Mesothelial cell of epicardium (in vitro differentiated cells): ENCODE measurements around the gene NXT1. TPM values are rescaled to one million over a fixed set of nuclear protein-coding genes. Genes with fewer than 3 reads are reported as not detected.

Source experiments
- DNase-seq, 2 experiments: peaks; one replicate each; pipeline ENCODE4 v3.0.0; 2021; ENCODE audit warnings: low spot score in 2 of 2; ENCODE audit not compliant: unreplicated experiment in 2 of 2
- H3K27ac Mint-ChIP-seq: 2 replicates; pipeline ENCODE4 v1.8.0; 2021; ENCODE audit warnings: mixed read lengths
- H3K27me3 Mint-ChIP-seq: 2 replicates; pipeline ENCODE4 v1.8.0; 2021; ENCODE audit warnings: low read depth, mixed read lengths
- H3K36me3 Mint-ChIP-seq: 2 replicates; pipeline ENCODE4 v1.8.0; 2021; ENCODE audit warnings: mixed read lengths
- H3K4me1 Mint-ChIP-seq: 2 replicates; pipeline ENCODE4 v1.8.0; 2021; ENCODE audit warnings: mixed read lengths
- H3K4me3 Mint-ChIP-seq: 2 replicates; pipeline ENCODE4 v1.8.0; 2021; ENCODE audit warnings: mild to moderate bottlenecking, moderate library complexity, mixed read lengths
- H3K9me3 Mint-ChIP-seq: 2 replicates; pipeline ENCODE4 v1.8.0; 2021; ENCODE audit warnings: mixed read lengths
- total RNA-seq: library from RNA; stranded (reverse); gene quantifications from 3 replicates; pipeline ENCODE4 v1.2.1, GENCODE V29; 2021
- TF ChIP-seq, protein P1 (sequence below): fragments of 200-600 bp; sonication (generic); IDR thresholded peaks from one replicate; pipeline ENCODE4 v1.5.0; 2021; ENCODE audit warnings: antibody characterized with exemption; ENCODE audit not compliant: unreplicated experiment

Gene NXT1
- total RNA-seq, 1 donor from 2014 or later = 24.8 TPM

- Mint-ChIP-seq H3K9me3 (no peaks in the 10 kb centered on the region), H3K4me1 (no peaks in the 10 kb centered on the region), H3K27me3 (peaks cover 7% of the 10 kb centered on the region), H3K4me3 (no peak overlapping the region), H3K36me3 (no peaks in the 10 kb centered on the region), H3K27ac (no peak overlapping the region)
- TF ChIP-seq, protein P1, sequence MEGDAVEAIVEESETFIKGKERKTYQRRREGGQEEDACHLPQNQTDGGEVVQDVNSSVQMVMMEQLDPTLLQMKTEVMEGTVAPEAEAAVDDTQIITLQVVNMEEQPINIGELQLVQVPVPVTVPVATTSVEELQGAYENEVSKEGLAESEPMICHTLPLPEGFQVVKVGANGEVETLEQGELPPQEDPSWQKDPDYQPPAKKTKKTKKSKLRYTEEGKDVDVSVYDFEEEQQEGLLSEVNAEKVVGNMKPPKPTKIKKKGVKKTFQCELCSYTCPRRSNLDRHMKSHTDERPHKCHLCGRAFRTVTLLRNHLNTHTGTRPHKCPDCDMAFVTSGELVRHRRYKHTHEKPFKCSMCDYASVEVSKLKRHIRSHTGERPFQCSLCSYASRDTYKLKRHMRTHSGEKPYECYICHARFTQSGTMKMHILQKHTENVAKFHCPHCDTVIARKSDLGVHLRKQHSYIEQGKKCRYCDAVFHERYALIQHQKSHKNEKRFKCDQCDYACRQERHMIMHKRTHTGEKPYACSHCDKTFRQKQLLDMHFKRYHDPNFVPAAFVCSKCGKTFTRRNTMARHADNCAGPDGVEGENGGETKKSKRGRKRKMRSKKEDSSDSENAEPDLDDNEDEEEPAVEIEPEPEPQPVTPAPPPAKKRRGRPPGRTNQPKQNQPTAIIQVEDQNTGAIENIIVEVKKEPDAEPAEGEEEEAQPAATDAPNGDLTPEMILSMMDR = no peak
- DNase-seq = no peak
Observed at GRCh38 chr20:23317081-23317480, 33.5 kb upstream of the NXT1 start.

- H3K4me3 Mint-ChIP-seq = no peak overlapping the region
- no peaks in the 10 kb centered on the region for H3K9me3 Mint-ChIP-seq
- H3K36me3 Mint-ChIP-seq = no peaks in the 10 kb centered on the region
- TF ChIP-seq, protein P1 = no peak
- H3K27ac Mint-ChIP-seq = no peak overlapping the region
- H3K27me3 Mint-ChIP-seq = peaks cover 5% of the 10 kb centered on the region
- H3K4me1 Mint-ChIP-seq = no peaks in the 10 kb centered on the region
- no peak for DNase-seq
Observed at GRCh38 chr20:23318347-23318746, 32.2 kb upstream of the NXT1 start.

GRCh38 chr20:23320317-23320716 lies 30.3 kb upstream of the NXT1 start:
- H3K27me3 Mint-ChIP-seq = peaks cover 9% of the 10 kb centered on the region
- peaks cover 5% of the 10 kb centered on the region for H3K9me3 Mint-ChIP-seq
- H3K4me1 Mint-ChIP-seq = no peaks in the 10 kb centered on the region
- H3K36me3 Mint-ChIP-seq = no peaks in the 10 kb centered on the region
- no peak for DNase-seq
- TF ChIP-seq, protein P1 = peak; percentile 51
- no peak overlapping the region for H3K4me3 Mint-ChIP-seq
- no peak overlapping the region for H3K27ac Mint-ChIP-seq

DNA sequence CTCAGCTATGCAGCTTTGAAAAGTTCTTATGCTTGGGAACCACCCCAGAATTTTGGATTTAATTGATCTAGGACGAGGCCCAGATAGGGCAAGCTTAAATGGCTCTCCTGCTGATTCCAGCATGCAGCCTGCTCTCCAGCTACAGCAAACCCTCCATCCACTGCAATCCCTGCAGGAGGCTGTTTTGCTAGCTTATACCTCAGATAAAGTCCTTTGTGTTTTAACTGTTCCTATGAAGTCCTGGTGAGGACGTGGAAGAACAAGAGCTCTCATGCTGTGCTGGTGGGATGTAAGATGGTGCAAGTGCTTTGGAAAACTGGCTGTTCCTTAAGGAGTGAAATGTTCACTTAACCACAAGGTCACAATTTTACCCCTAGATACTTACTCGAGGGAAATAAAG lies 25.5 kb upstream of the NXT1 start:
- Mint-ChIP-seq H3K9me3 (peaks cover 5% of the 10 kb centered on the region), H3K4me3 (no peak overlapping the region), H3K36me3 (no peaks in the 10 kb centered on the region), H3K27ac (no peak overlapping the region), H3K4me1 (no peaks in the 10 kb centered on the region), H3K27me3 (peaks cover 5% of the 10 kb centered on the region)
- TF ChIP-seq, protein P1 = no peak
- DNase-seq = no peak

DNA sequence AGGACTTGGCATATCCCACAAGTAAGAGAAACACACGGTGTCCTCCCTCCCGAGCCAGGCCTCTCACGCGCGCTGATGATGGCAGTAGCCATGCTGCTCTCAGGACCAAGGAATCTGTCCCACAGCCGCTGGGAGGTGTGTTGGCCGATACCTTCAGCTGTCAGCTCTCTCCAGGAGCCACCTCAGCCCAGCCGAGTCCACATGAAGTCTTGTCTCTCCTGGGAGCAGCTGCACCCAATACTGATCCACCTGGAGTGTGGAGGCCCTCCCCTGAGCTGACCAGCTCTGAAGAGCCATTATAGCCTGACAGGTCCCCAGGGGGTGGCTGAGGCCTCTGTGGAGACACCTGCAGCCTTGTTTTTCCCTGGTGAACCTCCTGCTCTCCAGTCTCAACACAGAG lies 23.8 kb upstream of the NXT1 start:
- peaks cover 5% of the 10 kb centered on the region for H3K27me3 Mint-ChIP-seq
- peaks cover 9% of the 10 kb centered on the region for H3K9me3 Mint-ChIP-seq
- no peak overlapping the region for H3K27ac Mint-ChIP-seq
- no peak overlapping the region for H3K4me3 Mint-ChIP-seq
- TF ChIP-seq, protein P1 = no peak
- H3K36me3 Mint-ChIP-seq = no peaks in the 10 kb centered on the region
- no peaks in the 10 kb centered on the region for H3K4me1 Mint-ChIP-seq
- DNase-seq = no peak
